ENCODE measurements around the gene RNPC3. TPM values are rescaled to one million over a fixed set of nuclear protein-coding genes. Genes with fewer than 3 reads are reported as not detected.
"Not testable (repeated sequence)": the region's sequence is repeated elsewhere in the genome, so short reads cannot be mapped to it uniquely, and the experiment has no call there.

Gene RNPC3
- total RNA-seq, 1 experiment from 2014 or later, result 5.6 TPM

GRCh38 chr1:103547840-103548239 lies 22.3 kb downstream of the RNPC3 start:
- Histone ChIP-seq H3K4me3 (ENCODE audit: low read length) (no peak overlapping the region), H4K20me1 (ENCODE audit: low read length) (no peaks in the 10 kb centered on the region), H3K36me3 (ENCODE audit: low read depth, low read length) (peaks cover 33% of the 10 kb centered on the region), H3K4me2 (ENCODE audit: low read length) (no peak overlapping the region), H3K27ac (ENCODE audit: low read length) (no peak overlapping the region), H3K79me2 (ENCODE audit: low read length) (no peaks in the 10 kb centered on the region), H3K27me3 (ENCODE audit: low read length) (no peaks in the 10 kb centered on the region), H3K9me2 (replicated peaks; ENCODE audit: low read length) (no peaks in the 10 kb centered on the region), H2AFZ (ENCODE audit: low read length) (no peak overlapping the region), H3K9me3 (ENCODE audit: low read length) (no peaks in the 10 kb centered on the region), H3K4me1 (ENCODE audit: insufficient read depth, low read length) (no peaks in the 10 kb centered on the region), H3F3A (ENCODE audit: low read length, unreplicated experiment) (no peaks in the 10 kb centered on the region), H3K9ac (ENCODE audit: low read length) (no peak overlapping the region)
- TF ChIP-seq CTCF (conservative IDR thresholded peaks at IDR 0.05; ENCODE audit: low read depth, low read length) (no peak), EZH2 (IDR thresholded peaks at IDR 0.05; ENCODE audit: low read length, unreplicated experiment) (no peak), EZH2phosphoT487 (IDR thresholded peaks at IDR 0.05; ENCODE audit: borderline replicate concordance, low read length) (no peak)
- intact Hi-C loops (cut with micrococcal nuclease), result no loop called here
- ChIA-PET POLR2A (ENCODE audit: unreplicated experiment) (no interaction called here), CTCF (no interaction called here)
- no TSS peak for BruUV-seq (replicated peaks)
- DNase-seq, result no peak
- ATAC-seq, result no peak

GRCh38 chr1:103560427-103560826 lies 34.9 kb downstream of the RNPC3 start:
- no peaks in the 10 kb centered on the region; the same call in 1 of the 2 replicates for H3K36me3 ChIP-seq (ENCODE audit: low read depth, low read length)
- intact Hi-C loops (cut with micrococcal nuclease), result no loop called here
- CTCF ChIA-PET, result no interaction called here

GRCh38 chr1:103561124-103561523 lies 35.6 kb downstream of the RNPC3 start:
- CTCF ChIA-PET; H3K36me3 ChIP-seq (ENCODE audit: low read depth, low read length); H3K4me3 ChIP-seq (ENCODE audit: low read length); H3K4me2 ChIP-seq (ENCODE audit: low read length); H3K4me1 ChIP-seq (ENCODE audit: insufficient read depth, low read length); H3K27ac ChIP-seq (ENCODE audit: low read length); POLR2A ChIA-PET (ENCODE audit: unreplicated experiment); BruUV-seq (replicated peaks); intact Hi-C loops (cut with micrococcal nuclease); H3K27me3 ChIP-seq (ENCODE audit: low read length); DNase-seq; H3K9me2 ChIP-seq (replicated peaks; ENCODE audit: low read length); H3F3A ChIP-seq (ENCODE audit: low read length, unreplicated experiment); H4K20me1 ChIP-seq (ENCODE audit: low read length); H3K79me2 ChIP-seq (ENCODE audit: low read length); ATAC-seq; H3K9me3 ChIP-seq (ENCODE audit: low read length); H2AFZ ChIP-seq (ENCODE audit: low read length); H3K9ac ChIP-seq (ENCODE audit: low read length): not testable (repeated sequence)

More at GRCh38 chr1:103560427-103560826, 34.9 kb downstream of the RNPC3 start:
- Histone ChIP-seq H3K9ac (ENCODE audit: low read length) (no peak overlapping the region), H4K20me1 (ENCODE audit: low read length) (no peaks in the 10 kb centered on the region), H3F3A (ENCODE audit: low read length, unreplicated experiment) (no peaks in the 10 kb centered on the region), H3K9me3 (ENCODE audit: low read length) (no peaks in the 10 kb centered on the region), H3K4me2 (ENCODE audit: low read length) (no peak overlapping the region), H3K79me2 (ENCODE audit: low read length) (no peaks in the 10 kb centered on the region), H3K9me2 (replicated peaks; ENCODE audit: low read length) (no peaks in the 10 kb centered on the region), H3K27me3 (ENCODE audit: low read length) (no peaks in the 10 kb centered on the region), H2AFZ (ENCODE audit: low read length) (no peak overlapping the region), H3K4me3 (ENCODE audit: low read length) (no peak overlapping the region), H3K4me1 (ENCODE audit: insufficient read depth, low read length) (no peaks in the 10 kb centered on the region), H3K27ac (ENCODE audit: low read length) (no peak overlapping the region)
- no peak for DNase-seq
- POLR2A ChIA-PET (ENCODE audit: unreplicated experiment), result no interaction called here
- no peak for ATAC-seq
- BruUV-seq (replicated peaks), result no TSS peak
- TF ChIP-seq EZH2 (IDR thresholded peaks at IDR 0.05; ENCODE audit: low read length, unreplicated experiment) (no peak), EZH2phosphoT487 (IDR thresholded peaks at IDR 0.05; ENCODE audit: borderline replicate concordance, low read length) (no peak), CTCF (conservative IDR thresholded peaks at IDR 0.05; ENCODE audit: low read depth, low read length) (no peak)

Data from PC-3 (cell line).